ENCODE results near the gene STRIP1.
A peak's percentile ranks its signal among the peaks of the same experiment; 100 is the strongest.

Gene STRIP1, protein sequence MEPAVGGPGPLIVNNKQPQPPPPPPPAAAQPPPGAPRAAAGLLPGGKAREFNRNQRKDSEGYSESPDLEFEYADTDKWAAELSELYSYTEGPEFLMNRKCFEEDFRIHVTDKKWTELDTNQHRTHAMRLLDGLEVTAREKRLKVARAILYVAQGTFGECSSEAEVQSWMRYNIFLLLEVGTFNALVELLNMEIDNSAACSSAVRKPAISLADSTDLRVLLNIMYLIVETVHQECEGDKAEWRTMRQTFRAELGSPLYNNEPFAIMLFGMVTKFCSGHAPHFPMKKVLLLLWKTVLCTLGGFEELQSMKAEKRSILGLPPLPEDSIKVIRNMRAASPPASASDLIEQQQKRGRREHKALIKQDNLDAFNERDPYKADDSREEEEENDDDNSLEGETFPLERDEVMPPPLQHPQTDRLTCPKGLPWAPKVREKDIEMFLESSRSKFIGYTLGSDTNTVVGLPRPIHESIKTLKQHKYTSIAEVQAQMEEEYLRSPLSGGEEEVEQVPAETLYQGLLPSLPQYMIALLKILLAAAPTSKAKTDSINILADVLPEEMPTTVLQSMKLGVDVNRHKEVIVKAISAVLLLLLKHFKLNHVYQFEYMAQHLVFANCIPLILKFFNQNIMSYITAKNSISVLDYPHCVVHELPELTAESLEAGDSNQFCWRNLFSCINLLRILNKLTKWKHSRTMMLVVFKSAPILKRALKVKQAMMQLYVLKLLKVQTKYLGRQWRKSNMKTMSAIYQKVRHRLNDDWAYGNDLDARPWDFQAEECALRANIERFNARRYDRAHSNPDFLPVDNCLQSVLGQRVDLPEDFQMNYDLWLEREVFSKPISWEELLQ

DNA sequence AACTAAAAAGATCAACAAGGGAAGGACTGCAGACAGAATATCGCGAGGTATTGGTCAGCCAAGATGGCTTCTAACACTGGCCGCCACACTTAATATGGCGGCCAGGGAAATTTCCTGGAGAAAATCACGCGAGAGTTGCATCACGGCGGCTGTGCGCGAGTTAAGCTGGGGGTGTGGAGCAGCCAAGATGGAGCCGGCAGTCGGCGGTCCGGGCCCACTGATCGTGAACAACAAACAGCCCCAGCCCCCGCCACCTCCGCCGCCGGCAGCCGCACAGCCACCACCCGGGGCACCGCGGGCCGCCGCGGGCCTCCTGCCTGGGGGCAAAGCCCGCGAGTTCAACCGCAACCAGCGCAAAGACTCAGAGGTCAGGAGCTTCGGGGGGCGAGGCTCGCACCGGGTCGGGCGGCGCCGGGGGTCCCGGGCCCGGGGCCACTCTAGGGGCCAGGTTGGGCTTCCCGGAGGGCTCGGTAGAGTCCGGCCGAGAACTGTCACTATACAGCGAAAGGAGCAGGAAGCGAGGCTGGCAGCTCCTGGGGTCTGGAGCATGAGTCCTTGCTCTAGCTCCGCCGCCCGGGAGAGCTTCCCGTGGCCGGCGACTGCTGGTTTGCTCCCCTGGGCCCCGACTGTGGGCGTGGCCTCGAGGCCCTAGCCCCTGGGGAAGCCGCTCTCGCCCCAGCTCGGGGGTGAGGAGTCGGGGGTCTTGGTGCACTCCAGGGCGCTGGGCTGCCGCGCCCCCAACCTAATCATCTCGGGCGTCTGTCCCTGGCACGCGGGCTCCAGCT is at the start of gene STRIP1:
Gene STRIP1, plus strand, starts transcription at position 174 of the 785 bp plus-strand sequence. Its CDS starts 14 bp downstream, at position 188.
- peak; percentile 95 for DNase-seq

DNA sequence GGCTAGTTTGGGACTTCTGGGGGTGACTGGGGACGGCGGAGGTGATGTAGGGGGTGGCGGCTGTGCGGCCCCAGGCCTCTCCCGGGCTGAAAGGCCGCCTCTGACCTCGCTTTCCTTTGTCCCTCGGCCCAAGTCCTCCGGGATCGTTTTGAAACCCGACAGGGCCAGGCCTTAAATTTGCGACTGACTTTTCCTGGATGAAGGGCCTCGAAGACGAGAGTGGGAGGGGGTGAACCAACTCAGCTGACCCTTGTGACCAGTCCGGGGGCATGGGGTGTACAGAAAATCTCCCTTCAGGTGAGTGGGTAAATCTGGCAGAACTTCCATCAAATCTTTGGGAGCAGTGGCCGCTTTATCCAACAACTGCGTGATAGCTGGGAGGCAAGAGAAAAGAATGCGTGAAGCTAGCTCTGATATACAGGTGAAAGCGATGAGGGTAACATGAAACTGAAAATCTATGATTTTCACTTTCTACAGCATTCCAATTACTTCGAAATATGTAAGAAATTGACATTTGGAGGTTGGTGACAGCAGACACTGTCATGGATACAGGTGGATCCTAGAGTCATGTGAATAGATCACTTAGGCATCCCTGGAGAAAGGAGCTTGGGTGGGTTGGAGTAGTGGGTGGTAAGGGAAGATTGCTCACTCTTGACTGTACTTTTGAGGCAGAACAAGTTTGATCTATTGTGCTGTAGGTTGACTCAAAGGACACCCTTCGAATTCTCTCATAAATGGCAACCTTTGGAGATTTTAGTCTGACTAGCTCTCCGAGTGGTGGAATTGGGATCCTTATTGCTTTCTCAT is 49.0 kb upstream of the STRIP1 start:
- DNase-seq, result no peak

DNA sequence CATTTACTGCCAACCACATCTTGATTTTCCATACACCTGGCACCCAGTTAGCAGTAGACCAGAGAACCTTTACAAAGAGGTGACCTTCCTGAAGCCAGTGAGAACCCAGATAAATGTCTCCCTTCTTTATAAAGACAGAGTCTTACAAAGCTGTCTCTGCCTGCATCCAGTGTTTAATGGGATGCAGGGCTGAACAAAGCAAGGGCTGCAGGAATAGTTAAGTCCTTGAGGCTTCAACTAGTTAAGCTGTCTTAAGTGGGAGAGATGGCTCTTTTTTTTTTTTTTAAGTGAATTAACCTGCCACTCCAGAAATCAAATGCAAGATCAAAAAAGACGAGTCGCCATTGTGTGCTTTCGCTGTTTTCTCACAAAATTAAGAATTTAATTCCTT is 48.4 kb upstream of the STRIP1 start:
- DNase-seq, result no peak

DNA sequence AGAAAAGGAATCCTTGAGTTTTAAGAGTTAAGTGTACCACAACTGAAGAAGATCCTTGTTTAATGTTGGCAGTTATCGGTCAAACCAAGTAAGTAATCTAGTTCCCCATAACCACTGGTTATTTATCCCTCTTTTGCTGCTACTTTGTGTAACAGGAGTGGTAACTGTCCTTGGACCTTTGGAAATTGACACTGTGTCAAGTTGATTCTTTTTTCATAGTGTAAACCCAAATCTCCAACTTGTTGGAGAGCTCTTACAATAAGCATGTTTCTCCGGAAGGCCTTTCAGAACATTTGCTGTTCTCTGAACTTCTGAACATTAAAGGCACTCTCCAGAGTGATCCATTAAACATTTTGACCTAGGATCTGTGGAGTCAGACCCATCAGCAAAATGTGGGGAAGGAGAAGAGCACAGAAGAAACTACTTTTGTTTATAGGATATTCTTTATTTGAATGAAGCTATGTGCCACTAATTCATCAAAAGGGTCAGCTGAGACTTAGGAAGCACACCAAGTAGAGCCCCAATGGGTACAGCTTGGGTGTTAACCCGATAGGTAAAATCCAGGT is 46.0 kb upstream of the STRIP1 start:
- no peak for DNase-seq

DNA sequence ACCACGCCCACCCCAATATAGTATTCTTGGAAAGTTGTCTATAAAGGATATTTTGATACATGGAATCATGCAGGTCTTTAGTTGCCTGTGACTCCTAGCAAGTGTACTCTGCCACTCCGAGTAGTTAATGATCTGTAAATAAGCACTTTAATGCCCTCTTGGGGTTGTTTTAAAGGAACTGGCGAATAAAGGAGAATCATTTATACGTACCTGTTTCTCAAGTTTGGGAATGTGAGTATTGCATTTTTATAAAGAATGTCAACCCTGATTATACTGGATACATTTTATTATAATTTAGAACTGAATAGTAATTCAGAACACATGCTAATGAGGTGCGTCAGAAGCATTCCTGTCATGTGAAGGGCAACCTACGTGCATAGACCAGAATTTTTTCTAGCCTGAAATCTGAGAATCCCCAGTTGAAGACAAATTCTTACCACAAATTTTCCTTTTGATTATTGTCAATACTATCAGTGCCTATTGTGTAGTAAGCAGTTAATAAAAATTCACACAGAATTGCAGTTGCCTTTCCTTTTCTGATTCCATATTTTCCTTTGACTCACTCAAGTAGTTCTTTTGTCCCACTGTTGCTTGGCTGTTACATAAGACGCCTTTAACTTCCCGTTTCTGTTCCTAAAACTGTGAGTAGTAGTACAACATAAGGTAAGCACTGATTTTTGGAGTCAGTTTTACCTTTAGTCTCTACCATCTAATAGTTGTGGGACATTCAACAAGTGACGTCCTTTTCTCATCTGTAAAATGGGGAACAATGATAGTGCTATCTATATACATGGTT is 44.7 kb upstream of the STRIP1 start:
- DNase-seq, result no peak

DNA sequence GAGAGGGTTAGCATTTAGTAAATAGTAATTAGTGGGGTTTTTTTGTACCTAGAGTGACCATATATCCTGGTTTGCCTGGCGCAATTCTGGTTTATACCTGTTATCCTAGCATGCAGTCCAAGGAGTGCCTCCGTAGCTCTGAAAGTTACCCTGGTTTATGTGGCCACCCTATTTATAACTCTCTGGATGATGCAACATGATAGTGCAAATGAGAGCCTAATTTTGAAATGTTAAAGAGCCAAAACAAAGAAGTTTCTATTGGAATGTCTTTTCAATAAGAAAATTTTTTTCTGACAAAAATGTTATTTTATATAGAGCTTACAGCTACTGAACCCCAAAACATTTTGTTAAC is 44.1 kb upstream of the STRIP1 start:
- DNase-seq, result no peak

DNA sequence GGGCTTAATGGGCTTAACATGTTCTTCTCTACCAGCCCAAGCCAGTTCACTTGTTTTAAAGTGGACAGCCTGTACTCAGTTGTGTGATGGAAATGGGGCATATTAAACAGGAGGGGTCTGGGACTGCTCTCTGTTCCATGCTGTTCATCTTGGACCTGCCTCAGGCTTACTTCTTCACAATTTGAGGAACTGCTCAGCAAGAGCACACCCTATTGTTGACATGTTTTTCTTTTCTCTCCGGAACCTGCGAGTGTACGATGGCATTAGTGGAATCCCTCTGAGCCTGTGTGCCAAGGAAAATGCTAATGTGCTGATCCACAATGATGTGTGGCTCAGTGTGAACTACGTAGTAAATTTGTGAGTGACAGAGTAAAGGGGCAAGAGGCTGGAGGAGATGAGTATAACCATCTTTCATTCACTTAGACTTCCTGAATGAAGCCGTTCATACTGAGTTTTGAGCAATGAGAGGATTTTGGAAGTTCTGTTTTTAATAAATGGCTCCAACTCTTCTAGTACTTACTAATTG is 43.0 kb upstream of the STRIP1 start:
- DNase-seq, result no peak

DNA sequence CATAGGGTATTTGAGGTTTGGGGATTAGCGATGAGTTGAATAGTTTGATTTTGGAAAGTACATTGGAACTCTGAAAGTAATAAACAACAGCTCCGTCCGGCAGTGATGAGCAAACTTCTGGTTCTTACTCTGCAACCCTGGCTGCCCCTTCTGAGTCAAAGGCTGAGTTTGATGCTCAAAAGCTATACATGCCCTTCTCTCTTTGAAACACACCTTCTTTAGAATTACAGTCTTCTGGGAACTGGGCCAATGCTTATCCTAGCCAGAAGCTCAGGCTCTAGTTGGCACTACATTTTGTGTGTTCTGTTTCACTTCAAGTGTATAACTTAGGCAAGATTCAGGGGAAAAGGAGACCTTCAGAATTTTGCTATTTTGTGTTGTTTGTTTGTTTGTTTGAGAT is 40.5 kb upstream of the STRIP1 start:
- no peak for DNase-seq

DNA sequence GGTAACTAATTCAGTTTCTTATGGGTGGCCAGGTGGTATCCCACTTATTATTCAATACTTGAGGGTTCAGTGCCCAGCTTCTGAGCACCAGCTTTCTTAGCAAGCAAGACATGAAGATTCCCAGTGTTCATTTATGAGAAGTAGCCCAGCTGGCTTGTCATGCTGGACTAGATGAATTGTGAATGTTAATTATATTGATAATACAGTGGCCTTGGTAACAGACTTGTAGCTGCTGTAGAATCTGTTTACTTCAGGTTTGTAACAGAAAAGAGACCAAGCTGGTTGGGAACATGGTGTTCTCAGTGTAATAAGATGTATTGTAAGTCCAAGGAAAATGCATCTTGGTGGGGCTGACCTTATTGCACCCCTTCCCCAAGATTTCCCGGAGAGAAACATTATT is 39.8 kb upstream of the STRIP1 start:
- no peak for DNase-seq

DNA sequence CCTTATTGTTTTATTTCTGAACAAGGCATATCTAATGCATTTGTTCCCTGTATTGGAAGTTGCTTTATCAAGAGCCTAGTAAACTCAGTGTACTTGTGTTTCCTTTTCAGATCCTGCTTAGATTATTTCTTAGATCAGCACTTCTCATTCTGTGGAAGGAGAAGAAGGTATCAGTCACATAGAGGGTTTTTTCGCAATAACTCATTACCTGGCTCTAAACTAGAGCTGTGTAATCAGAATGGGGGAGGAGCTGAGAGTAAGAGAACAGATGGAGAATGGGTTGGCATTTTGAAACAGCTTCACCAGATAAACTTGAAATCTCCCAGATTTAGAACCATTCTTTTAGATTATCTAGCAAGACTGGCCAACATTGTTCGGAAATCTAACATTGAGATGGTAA is 38.9 kb upstream of the STRIP1 start:
- DNase-seq, result no peak

DNA sequence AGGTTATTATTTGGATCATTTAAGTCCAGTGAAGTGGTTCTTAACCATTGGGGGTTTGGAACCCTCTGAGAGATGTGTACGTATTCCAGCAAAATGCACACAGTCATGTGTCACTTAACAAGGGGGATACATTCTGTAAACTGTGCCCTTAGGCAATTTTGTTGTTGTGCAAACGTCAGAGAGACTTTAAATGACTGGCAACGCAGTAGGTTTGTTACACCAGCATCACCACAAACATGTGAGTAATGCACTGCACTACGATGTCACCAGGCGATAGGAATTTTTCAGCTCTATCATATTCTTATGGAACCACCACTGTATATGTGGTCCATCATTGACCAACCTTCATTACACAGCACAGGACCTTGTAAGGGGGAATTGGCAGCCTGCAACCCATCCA is 37.9 kb upstream of the STRIP1 start:
- DNase-seq, result no peak

DNA sequence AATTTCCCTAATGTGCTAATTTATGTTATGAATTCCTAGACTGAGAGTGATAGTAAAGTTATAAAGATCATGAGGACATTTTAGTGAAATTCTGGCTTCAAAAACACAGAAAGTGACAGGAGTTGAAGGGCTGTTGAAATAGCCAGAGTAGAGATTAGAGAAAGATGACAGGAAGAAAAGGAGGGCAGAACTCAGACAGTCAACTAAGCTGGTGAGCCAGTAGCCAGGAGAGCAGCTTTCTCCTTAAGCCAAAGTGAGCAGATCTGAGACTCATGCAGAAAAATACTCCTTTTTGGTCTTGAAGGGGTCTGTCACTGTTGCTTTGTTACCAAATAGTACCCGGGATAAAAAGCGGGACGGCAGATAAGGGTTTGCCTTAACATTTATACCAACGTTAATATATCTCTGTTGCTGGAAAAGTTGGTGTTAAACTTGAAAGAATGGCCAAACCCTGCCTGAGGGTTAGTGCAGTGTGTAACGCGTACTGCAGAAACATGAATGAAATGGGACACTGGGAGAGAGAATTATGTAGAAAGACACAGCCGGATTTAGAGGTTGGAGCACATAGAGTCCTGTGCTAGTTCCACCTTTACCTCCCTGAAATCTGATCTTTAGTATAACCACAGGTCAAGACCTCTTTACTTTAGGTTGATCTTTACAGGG is 37.1 kb upstream of the STRIP1 start:
- DNase-seq, result no peak

DNA sequence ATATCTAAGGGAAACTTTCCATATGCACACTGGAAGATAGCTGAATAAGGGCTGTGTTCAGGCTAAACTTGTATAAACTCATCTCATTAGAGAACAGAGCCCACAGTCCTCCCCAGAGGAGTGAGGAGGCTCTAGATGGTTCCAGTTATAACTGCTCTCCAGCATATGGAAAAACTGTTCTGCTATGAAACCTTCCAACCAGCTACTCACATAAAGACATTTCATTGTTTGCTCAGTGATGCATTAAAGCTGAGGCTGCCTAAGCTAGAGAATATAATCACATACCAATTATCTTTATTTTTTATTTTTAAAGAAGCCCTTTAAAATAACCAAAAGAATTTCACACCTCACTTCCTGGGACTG is 36.6 kb upstream of the STRIP1 start:
- DNase-seq, result no peak

DNA sequence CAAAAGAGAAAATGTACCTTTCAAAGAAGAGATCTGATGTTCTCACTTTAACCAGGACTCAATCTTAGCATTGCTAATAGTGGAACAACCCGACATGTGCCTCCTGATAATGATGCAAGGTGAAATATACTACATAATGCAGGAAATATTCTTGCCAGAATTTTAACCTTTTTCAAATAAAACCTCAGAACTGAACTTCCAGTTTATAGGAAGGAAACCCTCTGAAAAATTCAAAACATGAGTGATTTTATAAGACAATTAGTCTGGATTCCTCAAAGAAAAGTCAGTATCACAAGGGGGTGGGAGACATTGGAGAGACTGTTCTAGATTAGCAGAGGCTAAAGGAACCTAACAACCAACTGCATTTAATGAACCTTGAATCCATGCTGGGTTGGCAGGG is 31.7 kb upstream of the STRIP1 start:
- no peak for DNase-seq

DNA sequence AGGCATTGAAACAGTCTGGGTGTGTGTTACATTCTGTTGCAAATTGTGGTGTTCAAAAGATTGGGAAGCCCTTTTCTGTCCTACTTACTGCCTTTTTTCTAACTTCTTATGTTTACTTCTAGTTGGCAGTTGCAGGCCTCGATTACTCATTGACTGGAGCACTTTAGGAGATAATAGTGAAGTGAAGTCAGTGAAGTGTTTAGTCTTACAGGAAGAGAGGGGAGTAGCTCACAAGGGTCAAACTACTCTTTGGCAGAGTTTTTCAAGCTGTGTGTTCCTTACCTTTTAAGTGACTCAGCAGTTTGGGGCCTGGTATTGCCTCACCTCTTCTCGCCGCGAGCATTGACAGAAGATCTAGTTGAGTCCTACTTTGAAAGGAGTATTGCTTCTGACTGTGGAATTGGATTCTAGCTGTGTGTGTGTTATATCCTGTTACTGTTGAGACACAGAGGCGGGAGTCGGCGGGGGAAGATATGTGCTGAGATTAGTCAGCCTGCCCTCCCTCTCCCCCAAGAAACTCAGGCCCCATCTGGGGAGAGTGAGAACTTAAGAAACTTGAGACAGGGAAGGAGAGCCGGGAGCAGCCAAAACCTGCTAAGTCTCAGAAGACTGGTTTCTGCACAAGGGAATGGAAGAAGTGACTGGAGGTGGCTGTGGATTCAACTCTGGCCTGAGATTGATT is 30.5 kb upstream of the STRIP1 start:
- DNase-seq, result peak; percentile 60

DNA sequence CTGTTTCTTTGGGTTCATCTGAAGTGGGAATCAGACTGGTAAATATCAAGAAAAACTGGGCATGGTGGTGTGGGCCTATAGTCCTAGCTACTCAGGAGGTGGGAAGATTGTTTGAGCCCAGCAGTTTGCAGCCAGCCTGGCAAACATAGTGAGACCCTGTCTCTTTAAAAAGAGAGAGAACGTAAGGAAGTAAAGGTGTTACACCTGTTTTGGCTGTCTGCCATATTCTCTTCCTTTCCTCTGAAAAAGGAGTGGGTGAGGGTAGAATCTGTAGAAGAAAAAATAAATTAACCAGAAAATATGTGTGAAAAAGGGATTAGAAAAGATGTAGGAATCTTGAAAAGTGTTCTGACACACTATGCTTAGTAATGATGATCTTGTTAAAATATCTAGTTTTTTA is 29.8 kb upstream of the STRIP1 start:
- DNase-seq, result no peak

DNA sequence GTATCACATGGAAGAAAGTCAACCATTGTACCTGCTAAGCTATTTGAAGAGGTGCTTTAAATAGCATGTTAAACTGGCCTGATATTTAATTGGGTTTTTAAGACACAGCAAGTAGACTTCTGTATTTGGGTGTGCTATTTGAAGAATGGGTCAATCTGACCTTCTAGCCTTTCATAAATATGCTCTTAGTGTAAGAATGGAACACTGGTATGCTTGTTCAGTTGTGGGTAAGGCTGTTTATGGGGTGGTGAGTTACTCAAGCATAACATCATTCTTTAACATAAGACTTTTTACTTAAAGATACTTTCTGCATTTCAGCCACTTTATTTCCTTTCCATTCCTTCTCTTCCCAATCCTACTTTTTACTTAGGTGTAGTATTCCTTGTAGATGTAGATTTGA is 28.5 kb upstream of the STRIP1 start:
- no peak for DNase-seq

DNA sequence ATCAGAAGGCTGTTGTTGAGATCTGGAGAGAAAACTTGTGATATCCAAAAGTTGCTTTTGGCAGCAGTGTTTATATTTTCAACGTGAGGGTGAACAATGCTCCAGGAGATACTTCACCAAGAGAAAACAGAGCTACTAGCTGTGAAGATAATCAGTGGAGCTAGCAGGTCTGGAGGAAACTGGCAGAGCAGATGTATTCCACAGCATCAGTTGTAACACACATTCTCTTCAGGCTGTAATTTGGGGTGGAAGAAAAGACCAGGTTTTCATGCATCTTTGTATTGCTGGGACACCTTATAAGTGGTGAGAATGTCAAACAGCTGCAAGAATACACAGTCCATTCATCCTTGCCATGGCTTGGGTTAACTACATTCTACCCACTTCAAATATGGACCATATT is 27.9 kb upstream of the STRIP1 start:
- no peak for DNase-seq

DNA sequence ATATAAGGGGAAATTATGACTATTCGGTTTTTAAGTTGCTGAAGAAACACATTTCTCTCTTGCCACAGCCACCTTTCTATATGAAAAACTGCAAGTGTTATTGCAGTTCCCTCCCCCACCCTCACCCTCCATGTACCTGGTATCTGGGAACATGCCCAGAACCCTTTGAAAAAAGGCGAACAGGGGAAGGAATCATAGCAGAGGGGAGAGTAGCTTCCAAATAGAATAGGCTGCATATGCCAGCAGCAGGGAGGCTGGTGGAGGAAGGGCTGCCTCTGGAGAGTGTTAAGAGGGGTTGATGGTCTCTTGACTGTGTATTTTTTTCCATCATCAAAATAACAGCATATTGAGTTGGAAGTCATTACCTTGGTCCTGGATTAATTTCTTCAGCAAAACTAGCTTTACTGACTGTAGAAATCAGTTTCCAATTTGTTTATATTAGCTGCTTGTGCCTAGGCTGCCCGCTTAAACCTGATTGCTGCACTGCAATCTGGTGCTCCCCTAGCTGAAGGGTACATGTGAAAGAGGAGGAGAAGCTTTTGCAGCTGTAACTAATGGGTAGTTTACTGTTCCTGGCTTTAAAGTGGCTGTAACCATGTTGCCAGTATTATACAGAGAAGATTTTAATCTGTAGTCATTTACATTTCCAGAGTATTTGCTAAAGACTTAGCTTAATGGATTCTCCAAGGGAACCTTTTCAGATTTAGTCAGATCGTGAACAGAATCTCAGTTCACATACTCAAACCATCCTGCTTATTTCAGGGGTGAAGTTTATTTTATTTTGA is 27.2 kb upstream of the STRIP1 start:
- no peak for DNase-seq

All from left hindlimb (tissue), 1 donor.